NCI-H446 treated with DMSO at 0.1 percent for 48 hours (cell line): Measurements from ENCODE around the gene ELOB.

Experiments
- DNase-seq: peaks from one replicate; lab custom pipeline; 2025; lab: John Stamatoyannopoulos, UW

ELOB gene

DNA sequence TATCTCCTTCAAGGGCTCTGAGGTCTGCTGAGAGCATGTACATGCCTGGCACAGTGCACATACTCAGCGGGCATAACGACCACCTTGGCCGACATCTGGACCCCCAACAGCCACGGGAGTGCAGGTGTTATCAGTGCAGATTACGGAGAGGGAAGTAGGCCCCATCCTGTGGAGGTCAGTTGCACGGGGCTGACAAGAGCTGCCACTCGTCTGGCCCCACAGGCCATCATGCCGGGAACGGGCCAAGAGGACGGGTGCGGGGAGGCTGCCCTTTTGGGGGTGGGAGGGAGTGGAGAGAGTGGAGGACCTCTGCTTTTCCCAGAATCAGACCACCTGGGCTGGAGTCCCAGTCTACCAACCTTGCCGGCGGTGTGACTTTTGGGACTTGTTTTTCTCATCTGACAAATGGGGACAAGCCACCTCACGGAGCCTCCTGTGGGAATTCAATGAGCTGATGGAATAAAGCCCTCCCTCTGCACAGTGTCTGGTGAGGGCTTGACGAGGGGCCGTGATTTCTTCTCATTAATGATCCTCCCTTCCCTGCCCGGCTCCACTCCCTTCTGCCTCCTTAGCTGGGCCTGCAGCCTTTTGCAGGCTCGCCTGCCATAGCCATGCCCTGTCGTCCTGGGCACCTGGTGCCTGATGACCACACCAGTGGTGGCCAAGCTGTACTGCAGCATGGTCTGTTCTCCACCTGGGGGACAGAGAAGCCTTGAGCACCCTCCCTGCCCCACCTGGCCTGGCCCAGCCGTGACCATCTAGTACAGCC is 5.7 kb upstream of the ELOB start:
- DNase-seq: no peak

DNA sequence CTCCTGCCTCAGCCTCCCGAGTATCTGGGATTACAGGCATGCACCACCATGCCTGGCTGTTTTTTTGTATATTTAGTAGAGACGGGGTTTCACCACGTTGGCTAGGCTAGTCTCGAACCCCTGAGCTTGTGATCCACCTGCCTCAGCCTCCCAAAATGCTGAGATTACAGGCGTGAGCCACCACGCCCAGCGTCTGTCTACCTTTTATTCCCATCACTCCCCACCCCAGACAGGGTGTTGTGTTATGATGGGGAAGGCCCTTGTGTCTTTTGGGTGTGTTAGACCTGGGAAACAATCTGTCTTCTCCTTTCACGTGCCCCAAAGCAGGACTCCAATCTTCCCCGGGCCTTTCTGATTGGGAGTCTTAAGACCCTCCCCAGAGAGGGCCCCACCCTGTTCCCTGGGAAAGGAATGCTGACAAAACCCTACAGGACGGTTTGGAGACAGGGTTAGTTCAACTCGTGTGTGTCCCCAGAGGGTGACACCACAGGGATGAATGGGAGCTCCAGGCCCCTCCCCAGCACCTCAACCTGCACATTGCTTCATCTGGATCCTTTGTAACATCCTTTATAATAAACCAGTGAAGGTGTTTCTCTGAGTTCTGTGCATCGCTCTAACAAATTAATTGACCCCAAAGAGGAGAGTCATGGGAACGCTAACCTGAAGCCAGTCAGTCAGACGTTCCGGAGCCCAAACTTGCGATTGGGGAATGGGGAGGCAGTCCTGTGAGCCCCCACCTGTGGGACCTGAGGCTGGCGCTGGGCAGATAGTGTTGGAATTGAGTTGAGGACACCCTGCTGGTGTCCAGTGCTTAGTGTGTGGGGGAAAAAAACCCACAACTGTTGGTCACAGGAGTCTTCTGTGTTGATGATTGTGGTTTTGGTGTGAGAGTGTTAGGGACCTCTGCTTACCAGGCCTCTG is 3.2 kb upstream of the ELOB start:
- DNase-seq: no peak

DNA sequence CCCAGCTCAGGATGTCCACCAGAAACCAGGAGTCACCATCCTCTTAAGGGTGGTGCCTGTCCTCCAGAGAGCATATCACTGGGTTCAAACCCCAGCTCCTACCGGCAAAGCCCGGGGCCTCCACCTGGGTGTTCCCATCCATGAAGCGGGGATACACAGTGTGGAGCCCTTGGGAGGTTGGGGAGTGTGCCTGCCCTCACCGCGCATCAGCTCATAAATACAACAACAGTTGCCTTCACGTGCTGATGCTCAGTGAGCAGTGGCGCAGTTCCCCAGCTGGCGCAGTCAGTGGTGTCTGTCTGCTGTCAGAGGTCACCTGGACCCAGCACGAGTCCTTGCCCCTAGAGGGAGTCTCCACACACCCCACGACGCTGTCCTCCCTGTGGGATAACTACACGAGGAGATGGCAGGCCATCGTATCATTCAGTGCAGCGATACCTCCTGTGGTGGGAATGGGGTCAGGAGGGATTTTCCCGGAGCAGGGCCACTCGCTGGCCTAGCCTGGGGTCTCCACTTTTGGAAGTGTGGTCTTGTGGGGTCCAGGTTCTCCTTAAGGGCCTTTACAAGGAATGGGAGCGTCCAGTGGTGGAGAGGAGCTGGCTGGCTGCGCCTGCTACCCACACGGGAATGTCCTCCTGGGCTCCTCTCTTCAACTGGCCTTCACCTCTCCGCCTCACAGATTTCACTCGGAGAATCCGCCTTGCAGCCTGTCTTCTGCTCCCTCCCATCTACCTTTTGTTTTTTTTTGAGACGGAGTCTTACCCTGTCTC is 2.3 kb upstream of the ELOB start:
- DNase-seq: no peak

DNA sequence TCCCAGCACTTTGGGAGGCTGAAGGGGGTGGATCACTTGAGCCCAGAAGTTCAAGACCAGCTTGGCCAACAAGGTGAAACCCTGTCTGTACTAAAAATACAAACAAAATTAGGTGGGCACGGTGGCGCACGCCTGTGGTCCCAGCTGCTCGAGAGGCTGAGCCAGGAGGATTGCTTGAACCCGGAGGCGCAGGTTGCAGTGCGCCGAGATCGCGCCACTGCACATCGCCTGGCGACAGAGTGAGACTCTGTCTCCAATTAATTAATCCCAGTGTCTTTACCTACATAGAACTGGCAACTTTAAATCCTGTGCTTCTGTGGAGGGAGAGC is 1.5 kb upstream of the ELOB start:
- no peak for DNase-seq

DNA sequence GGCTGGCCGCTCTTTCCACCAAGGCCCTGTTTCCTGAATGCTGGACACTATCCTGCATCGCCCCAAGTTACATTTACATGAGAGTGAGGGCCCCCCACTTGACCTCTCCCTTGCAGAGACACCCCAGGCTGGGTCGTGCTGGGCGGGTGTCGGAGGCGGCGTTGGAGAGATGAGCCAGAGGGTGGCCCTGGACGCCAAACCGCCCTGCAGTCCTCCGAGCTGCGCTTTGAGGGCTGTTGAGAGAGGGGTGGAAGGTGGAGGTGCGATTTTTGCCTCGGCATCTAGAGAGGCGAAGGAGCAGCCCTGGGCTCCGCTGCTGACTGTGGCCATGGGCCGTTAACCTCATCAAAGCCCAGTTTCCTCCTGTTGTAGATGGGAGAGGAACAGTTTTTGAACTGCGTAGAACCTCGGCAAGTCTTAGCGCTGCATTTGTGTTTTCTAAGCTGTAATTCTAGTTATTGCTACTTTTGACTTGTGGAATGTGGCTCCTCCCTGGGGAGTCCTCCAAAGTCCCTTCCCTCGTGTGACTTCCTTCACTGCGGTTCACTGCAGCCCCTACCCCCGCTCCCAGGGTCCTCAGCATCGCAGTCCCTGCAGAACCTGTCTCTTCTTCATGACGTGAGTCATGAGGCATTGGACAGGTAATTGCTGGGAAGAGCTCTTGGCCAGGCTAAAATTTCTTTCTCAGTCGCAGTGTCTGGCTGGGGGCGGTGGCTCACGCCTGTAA is 986 bp upstream of the ELOB start:
- DNase-seq: no peak

DNA sequence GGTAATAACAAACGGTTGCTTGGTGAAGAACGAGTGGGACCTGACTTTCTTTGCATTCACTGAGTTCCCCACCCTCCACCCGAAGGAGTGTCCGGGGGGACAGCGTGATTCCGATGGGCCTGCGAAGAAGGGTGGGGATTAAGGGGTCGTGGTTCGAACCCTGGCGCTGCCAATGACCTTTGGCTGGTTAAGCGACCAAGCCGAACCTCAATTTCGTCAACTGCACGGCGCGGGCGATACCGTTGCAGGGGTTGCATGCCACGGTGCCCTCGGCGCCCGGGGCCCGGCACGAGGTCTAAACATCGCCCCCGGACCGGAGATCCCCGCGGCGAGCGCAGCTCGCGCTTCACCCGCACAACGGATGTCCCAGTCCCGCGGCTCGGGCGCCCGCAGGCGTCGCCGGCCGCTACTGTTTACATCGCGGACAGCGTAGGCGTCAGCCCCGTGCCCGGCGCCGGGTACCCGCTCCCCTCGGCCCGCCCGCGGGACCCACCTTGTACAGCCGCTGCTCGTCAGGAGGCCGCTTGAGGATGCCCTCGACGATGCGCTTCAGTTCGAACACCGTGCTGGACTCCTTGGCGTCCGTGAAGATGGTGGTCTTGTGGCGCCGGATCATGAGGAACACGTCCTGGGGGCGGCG is 460 bp downstream of the ELOB start:
- DNase-seq: no peak

DNA sequence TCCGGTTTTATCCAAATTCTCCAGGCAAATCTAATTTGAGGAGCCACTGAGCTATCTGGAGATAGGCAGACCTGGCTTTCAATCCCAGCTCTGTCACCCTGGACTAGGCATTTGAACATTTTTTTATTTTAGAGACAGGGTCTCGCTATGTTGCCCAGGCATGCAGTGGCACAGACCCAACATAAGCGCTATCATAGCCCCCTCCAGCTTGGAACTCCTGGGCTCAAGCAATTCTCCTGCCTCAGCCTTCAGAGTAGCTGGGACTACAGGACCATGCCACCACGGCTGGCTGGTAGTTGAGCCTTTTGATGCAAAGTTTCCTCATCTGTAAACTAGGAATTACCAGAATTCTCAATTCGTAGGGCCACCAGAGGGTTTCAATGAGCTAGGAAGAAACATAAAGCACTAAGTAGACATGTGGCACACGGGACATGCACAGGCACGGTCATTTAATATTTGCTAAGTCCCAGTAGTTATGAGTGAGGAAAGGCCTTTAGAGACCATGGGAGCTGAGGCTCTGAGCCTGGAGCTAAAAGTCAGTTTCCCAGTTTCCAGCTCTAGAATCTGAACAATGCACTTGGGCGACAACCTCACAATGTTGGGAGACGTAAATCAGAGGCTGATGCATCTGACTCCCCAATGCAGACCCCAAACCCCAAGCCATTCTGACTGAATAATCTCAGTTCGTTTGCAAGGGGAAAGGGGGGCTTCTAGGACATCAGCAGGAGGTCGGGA is 1.1 kb downstream of the ELOB start:
- DNase-seq: no peak

DNA sequence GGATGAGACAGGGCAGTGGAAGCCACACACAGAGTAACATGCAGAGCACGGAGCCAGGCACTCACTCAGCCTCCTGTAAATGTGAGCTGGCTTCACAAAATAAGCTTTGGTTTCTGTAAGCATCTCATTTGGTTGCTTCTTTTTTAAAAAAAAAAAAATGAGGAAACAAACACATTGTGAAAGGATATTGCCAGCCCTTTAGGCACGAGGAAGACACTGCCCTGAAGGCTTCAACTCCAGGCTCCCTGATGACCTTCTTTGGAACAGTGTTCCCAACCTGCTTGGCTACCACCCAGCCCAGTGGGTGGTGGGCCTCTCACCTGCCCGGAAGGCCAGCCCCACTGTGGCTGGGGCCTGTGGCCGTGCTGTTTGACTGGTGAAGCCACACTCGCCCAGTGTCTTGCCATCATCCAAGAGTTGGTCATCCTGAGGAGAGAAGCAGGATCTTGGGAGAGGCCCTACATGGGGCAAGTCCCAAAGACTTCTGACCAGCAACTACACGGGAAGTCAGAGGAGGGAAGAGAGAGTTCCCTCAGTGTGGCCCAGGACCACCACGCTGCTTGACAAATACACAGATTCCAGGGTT is 1.9 kb downstream of the ELOB start:
- DNase-seq: no peak

DNA sequence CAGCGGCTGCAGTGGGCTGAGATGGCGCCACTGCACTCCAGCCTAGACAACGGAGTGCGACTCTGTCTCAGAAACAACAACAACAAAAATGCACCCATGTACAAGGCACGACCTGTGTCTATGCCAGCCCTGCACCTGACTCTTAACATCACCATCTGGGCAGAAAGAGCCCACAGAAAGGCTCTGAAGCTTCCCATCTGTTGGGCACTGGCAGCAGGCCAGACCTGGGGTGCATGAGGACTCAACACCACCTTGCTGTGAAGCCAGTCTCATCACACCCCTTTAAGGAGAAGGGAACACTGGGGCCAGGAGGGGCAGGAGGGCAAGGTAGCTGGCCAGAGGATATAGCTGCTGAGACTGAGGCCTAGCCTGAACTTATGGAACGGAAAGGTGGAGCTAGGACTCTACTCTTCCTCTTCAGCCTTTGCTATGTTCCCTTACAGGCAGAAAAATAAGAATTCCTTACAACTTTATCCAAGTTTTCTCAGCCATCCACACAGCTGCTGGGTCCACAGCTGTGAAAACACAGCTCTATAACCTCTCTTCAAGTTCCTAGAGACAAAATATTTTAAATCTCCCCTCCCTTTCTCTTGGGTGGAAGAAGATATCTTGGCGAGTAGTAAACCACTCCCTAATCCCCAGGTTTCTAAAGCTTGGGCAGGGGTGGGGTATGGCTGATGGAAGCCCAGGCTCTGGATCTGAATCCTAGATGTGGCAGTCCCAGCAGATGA is 2.8 kb downstream of the ELOB start:
- DNase-seq: no peak

DNA sequence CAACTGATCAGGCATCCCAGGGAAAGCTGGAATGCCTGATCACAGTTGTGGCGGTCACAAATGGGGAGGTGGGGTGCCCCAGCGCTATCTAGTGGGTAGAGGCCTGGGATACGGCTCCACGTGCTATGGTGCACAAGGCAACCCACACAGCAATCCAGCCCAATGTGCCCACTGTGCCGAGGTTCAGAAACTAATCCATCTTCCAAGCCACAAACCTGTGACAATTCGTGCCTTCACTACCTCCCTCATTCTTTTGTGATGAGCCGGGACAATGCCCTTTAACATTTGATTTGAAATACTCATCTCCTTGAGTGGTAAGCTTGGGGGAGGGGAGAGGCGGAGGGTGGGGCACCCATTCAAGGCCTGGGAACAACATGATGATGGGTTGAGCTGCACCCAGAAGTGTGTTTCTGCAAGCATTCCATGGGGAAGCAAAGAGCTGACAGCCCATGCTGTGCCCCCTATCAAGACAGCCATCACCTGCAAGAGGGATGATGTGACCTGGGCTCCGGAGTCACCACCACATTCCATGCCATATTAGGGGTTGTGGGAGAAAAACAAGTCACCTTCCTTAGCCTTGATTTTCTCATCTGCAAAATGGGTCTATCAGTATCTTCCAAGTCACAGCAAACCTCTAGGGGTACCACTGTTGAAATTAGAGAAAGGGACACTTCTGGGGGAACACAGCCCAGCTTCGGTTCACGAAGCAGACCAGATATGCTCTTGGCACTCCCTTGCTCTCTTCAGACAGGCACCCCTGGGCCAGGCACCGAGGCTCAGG is 3.7 kb downstream of the ELOB start:
- no peak for DNase-seq

DNA sequence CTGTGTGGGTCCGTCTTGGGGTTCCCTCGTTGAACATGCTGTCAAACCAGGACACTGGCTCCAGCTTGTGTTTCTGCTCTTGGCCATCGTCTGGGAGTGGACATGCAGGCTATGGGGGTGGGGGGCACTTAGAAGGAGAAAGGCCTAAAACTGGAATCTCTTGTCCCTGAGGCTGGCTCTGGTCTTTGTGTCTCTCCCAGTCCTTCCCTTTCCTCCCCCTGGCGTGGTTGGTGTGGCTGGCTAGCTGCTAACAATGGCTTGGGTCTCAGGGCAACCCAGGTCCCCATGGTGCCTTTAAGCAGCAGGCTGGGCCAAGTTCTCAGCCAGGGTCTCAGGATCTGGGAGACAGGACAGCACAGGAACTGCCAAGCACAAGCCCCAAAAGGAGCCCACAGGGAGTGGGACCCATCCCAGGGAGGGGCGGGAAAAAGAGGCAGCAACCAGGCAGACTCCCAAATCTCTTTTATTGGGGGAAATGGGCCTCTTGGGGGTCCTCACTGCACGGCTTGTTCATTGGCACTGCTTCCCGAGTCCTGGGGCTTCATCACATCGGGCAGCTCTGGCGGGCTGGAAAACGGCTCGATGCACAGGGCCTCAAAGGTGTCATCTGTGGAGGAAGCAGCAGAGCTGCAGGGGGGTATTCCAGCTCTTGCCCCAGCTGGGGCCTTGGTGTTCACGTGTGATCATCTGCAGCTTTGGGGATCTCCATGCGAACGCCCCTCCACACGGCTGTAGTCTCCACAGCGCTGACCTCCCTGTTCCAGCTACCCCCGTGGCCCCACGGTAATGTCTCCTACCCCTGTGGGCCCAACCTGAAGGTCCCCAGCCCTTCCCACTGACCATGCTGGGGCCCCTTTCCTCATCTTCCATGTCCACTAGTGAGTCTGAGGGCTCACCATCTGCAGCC is 5.3 kb downstream of the ELOB start:
- no peak for DNase-seq

DNA sequence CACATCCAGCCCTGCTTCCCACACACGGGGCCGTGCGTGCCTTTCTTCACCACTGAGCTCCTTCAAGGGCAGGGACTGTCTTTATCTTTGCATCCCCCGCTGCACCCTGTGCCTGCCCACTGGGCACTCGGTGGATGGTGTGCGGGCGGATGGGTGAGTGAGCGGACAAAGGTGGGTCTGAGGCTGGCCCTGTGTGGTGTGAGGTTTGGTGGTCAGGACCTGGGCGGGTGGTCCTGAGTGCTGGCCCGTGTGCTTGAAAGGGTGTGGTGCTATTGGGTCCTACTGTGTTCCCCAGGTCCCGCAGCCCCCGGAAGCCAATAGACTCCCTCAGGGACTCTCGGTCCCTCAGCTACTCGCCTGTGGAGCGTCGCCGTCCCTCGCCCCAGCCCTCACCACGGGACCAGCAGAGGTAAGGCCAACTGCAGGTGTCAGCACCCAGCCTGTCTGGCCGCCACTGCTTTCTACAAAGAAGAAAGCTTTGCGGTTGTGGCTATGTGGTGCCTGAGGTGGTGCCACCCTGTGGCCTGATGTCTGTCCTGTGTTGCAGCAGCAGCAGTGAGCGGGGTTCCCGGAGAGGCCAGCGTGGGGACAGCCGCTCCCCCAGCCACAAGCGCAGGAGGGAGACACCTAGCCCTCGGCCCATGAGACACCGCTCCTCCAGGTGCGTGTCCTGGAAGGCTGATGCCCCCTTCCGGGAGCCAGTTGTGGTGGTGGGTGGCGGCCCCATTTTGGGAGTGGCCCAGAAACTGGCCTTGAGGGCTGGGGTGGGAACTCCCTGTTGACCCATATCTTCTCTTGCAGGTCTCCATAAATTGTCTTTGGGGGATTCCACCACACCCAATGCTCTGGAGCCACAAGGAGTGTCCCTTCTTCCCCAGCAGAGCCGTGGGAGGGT is 6.8 kb downstream of the ELOB start:
- DNase-seq: no peak

DNA sequence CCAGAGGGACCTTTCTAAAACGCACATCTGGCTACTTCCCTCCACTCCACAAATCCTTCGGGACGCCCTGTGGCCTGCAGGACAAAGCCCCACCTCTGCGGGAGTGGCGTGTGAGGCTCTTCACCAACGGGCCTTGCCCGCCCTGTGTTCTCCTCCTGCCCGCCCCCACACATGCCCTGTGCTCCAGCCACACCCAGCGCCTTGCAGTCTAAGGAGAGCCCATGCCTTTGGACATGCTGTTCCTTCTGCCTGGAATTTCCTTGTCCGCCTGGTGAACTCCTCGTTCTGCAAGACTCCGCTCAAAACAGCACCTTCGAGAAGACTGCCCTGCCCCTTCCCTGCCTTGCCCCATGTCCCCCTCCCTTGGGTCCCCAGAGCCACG is 7.4 kb downstream of the ELOB start:
- no peak for DNase-seq

DNA sequence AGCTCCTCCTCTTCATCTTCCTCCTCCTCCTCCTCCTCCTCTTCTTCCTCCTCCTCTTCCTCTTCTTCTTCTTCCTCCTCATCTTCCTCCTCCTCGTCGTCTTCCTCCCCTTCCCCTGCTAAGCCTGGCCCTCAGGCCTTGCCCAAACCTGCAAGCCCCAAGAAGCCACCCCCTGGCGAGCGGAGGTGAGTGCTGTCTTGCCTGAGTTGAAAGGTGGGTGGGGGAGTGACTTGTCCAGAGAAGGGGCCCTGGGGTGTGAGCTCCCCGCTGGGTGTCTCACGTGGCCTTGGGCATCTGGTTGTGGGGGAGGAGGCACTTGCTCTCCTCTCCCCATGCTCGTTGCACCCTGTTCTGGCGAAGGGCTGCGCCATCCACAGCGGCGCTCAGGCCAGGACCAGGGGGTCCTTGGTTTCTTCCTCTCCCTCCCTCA is 8.0 kb downstream of the ELOB start:
- no peak for DNase-seq

DNA sequence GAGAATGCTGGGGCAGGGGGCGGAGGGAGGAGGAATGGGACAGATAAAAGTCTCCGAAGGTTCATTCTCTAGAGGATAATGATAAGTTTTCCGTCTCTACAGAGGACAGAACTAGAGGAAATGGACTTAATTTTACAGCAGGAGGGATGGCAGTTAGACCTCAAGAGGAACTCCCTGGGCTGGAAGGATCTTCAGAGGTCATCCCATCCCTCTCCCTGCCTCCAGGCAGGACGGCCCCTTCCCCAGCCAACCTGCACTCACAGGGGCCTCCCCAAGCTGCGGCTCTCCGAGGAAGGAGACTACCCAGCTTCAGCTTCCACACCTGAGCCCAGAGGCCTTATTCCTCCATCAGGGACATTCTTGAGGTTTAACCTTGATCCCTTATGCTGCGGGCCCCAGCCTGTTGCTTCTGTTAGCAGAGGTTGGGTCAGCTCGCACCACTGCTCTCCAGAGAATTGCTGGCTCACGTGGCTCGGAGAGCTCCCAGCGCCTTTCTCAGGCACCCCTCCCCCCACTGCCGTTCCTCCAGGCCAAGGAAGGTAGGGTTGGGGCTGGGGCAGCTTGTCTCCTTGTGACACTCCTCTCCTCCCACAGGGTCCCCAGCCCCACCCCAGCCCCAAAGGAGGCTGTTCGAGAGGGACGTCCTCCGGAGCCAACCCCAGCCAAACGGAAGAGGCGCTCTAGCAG is 8.5 kb downstream of the ELOB start:
- no peak for DNase-seq

DNA sequence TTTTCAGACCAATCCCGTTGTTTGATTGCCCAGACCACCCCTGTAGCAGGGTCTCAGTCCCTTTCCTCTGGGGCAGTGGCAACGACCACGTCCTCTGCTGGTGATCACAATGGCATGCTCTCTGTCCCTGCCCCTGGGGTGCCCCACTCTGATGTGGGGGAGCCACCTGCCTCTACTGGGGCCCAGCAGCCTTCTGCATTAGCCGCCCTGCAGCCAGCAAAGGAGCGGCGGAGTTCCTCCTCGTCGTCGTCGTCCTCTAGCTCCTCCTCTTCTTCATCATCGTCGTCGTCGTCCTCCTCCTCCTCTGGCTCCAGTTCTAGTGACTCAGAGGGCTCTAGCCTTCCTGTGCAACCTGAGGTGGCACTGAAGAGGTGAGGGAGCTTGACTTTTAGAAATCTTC is 9.2 kb downstream of the ELOB start:
- no peak for DNase-seq
